DOHH2 (cell line): ENCODE data around the gene DNAJB4.

Experiments
- H3F3A ChIP-seq: fragments of 200-600 bp; sonication (generic), shearing (Covaris generic); 2 replicates; pipeline ENCODE4 v1.6.0; 2016; ENCODE audit warnings: antibody characterized with exemption, mild to moderate bottlenecking; ENCODE audit not compliant: control insufficient read depth, insufficient read depth
- H3K27ac ChIP-seq: fragments of 200-600 bp; sonication (generic); 2 replicates; pipeline ENCODE4 v1.5.1; 2014; ENCODE audit warnings: low read depth, mild to moderate bottlenecking, low read length, moderate library complexity
- H3K27me3 ChIP-seq: fragments of 200-600 bp; sonication (generic); 2 replicates; pipeline ENCODE4 v1.6.1; 2014; ENCODE audit warnings: mild to moderate bottlenecking, low read length, mixed read lengths; ENCODE audit not compliant: control insufficient read depth
- H3K36me3 ChIP-seq: fragments of 200-600 bp; sonication (generic); 2 replicates; pipeline ENCODE4 v1.6.1; 2014; ENCODE audit warnings: mild to moderate bottlenecking, low read length, moderate library complexity, mixed read lengths; ENCODE audit not compliant: control insufficient read depth
- H3K4me1 ChIP-seq: fragments of 200-600 bp; sonication (generic); 2 replicates; pipeline ENCODE4 v1.6.1; 2014; ENCODE audit warnings: mild to moderate bottlenecking, low read length, mixed read lengths; ENCODE audit not compliant: control insufficient read depth
- H3K4me2 ChIP-seq: fragments of 200-600 bp; sonication (generic); 2 replicates; pipeline ENCODE4 v1.6.0; 2014; ENCODE audit warnings: mild to moderate bottlenecking, low read length, moderate library complexity
- H3K4me3 ChIP-seq: fragments of 200-600 bp; sonication (generic); 2 replicates; pipeline ENCODE4 v1.5.1; 2014; ENCODE audit warnings: mild to moderate bottlenecking, low read length, mixed read lengths
- H3K79me2 ChIP-seq: fragments of 200-600 bp; sonication (generic); 2 replicates; pipeline ENCODE4 v1.6.1; 2014; ENCODE audit warnings: mild to moderate bottlenecking, low read length, mixed read lengths; ENCODE audit not compliant: control insufficient read depth
- H3K9me2 ChIP-seq: fragments of 200-600 bp; sonication (generic); replicated peaks from 2 replicates; pipeline ENCODE4 v1.6.1; 2014; ENCODE audit warnings: mild to moderate bottlenecking, low read length, mixed read lengths; ENCODE audit not compliant: control insufficient read depth
- H3K9me3 ChIP-seq: fragments of 200-600 bp; sonication (generic); 2 replicates; pipeline ENCODE4 v1.6.1; 2014; ENCODE audit warnings: antibody characterized with exemption, low read length, mixed read lengths; ENCODE audit not compliant: control insufficient read depth, insufficient read depth
- H4K20me1 ChIP-seq: fragments of 200-600 bp; sonication (generic); 2 replicates; pipeline ENCODE4 v1.6.0; 2014; ENCODE audit warnings: low read depth, mild to moderate bottlenecking, antibody characterized with exemption, low read length, moderate library complexity; ENCODE audit not compliant: control insufficient read depth, insufficient read depth
- CTCF ChIP-seq: fragments of 200-600 bp; sonication (generic); IDR thresholded peaks from one replicate; pipeline ENCODE4 v1.5.1; 2014; ENCODE audit warnings: antibody characterized with exemption, mild to moderate bottlenecking, low read depth, low read length; ENCODE audit not compliant: poor library complexity, severe bottlenecking
- EZH2phosphoT487 ChIP-seq: fragments of 200-600 bp; sonication (generic); IDR thresholded peaks from 2 replicates; pipeline ENCODE4 v1.6.1; 2017; ENCODE audit warnings: borderline replicate concordance, mild to moderate bottlenecking, antibody characterized with exemption, low read length, moderate library complexity, mixed read lengths

Gene DNAJB4

GRCh38 chr1:78054559-78054958 lies 49.8 kb downstream of the DNAJB4 start:
- Histone ChIP-seq H3K79me2 (no peaks in the 10 kb centered on the region), H3K4me3 (no peak overlapping the region), H3K9me3 (no peaks in the 10 kb centered on the region), H3K4me1 (no peaks in the 10 kb centered on the region), H3K9me2 (no peaks in the 10 kb centered on the region), H3K36me3 (no peaks in the 10 kb centered on the region), H4K20me1 (no peaks in the 10 kb centered on the region), H3K27ac (no peak overlapping the region), H3K4me2 (no peak overlapping the region), H3F3A (no peaks in the 10 kb centered on the region), H3K27me3 (no peaks in the 10 kb centered on the region)
- no peak for TF ChIP-seq EZH2phosphoT487

- TF ChIP-seq CTCF = no peak
- TF ChIP-seq EZH2phosphoT487 = no peak
- no peaks in the 10 kb centered on the region for H3K4me1 ChIP-seq
- no peaks in the 10 kb centered on the region for H3K27me3 ChIP-seq
- H3K4me3 ChIP-seq = no peak overlapping the region
- no peaks in the 10 kb centered on the region for H3K9me2 ChIP-seq
- no peak overlapping the region for H3K27ac ChIP-seq
- H3K36me3 ChIP-seq = no peaks in the 10 kb centered on the region
- no peaks in the 10 kb centered on the region for H3K9me3 ChIP-seq
- no peaks in the 10 kb centered on the region for H3F3A ChIP-seq
- H3K79me2 ChIP-seq = no peaks in the 10 kb centered on the region
- H4K20me1 ChIP-seq = no peaks in the 10 kb centered on the region
- H3K4me2 ChIP-seq = no peak overlapping the region
These were observed 50.2 kb downstream of the DNAJB4 start for GRCh38 chr1:78054972-78055371.

- Histone ChIP-seq H3K79me2 (no peaks in the 10 kb centered on the region), H3K27me3 (no peaks in the 10 kb centered on the region), H3K27ac (no peak overlapping the region), H3K4me1 (no peaks in the 10 kb centered on the region), H3F3A (no peaks in the 10 kb centered on the region), H3K4me2 (no peak overlapping the region), H4K20me1 (no peaks in the 10 kb centered on the region), H3K9me2 (no peaks in the 10 kb centered on the region), H3K4me3 (no peak overlapping the region), H3K9me3 (no peaks in the 10 kb centered on the region), H3K36me3 (no peaks in the 10 kb centered on the region)
- TF ChIP-seq EZH2phosphoT487 = no peak
- no peak for TF ChIP-seq CTCF
These were observed 50.9 kb downstream of the DNAJB4 start for GRCh38 chr1:78055565-78056132.

DNA sequence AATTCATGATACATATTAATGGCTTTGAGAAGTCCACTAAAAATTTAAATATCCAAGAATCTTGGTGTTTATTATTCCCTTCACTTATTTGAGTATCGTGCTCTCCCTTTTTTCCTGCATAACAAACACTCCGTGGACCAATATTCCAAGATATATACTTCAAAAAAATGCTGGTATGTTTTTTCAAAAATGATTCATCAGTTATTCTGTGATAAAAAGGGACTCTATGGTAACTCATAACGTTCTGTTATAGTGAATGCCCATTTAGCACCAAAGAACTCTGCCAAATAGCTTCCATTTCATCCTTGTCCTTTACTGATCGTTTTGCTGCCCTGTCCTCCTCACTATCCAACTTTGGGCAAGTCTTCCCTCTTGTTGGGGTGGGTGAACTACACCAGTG lies 53.9 kb downstream of the DNAJB4 start:
- TF ChIP-seq CTCF = no peak
- no peak for TF ChIP-seq EZH2phosphoT487
- H3K4me2 ChIP-seq = no peak overlapping the region
- no peaks in the 10 kb centered on the region for H3K4me1 ChIP-seq
- no peaks in the 10 kb centered on the region for H3K36me3 ChIP-seq
- H3K4me3 ChIP-seq = no peak overlapping the region
- no peaks in the 10 kb centered on the region for H3K27me3 ChIP-seq
- no peaks in the 10 kb centered on the region for H3F3A ChIP-seq
- no peaks in the 10 kb centered on the region for H3K9me2 ChIP-seq
- no peaks in the 10 kb centered on the region for H4K20me1 ChIP-seq
- no peaks in the 10 kb centered on the region for H3K79me2 ChIP-seq
- no peak overlapping the region for H3K27ac ChIP-seq
- H3K9me3 ChIP-seq = no peaks in the 10 kb centered on the region
